HG02588 (cell line): ENCODE measurements around the gene RIN1.
A peak's percentile ranks its signal among the peaks of the same experiment; 100 is the strongest.
"Not testable (repeated sequence)": the region's sequence is repeated elsewhere in the genome, so short reads cannot be mapped to it uniquely, and the experiment has no call there.

Source experiments
- ATAC-seq: cut with Tn5 transposase; IDR thresholded peaks from one replicate; pipeline ENCODE4 v1.9.1; 2021; ENCODE audit warnings: mild to moderate bottlenecking, moderate library complexity; ENCODE audit not compliant: unreplicated experiment

Gene RIN1

DNA sequence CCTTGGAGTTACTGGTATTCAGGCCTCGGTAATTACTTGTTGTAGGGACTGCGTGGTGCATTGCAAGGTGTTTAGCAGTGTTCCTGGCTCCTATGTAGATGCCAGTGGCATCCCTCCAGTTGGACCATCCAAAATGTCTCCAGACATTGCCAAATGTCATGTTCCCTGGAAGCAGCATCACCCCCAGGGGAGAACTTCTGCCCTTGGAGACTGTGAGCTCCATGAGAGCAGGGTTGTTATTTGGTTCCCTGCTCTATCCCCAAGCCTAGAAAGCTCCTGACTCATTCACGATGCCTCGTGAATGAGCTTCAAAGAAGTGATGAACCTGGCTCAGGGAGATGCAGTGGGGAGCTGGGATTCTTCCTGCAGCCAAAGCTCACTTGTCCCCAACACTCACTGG, 14.6 kb downstream of the RIN1 start:
- no peak for ATAC-seq

GRCh38 chr11:66320748-66321147, 15.5 kb downstream of the RIN1 start:
- ATAC-seq = not testable (repeated sequence)

GRCh38 chr11:66320289-66320688, 15.9 kb downstream of the RIN1 start:
- ATAC-seq = not testable (repeated sequence)

- no peak for ATAC-seq
Measured at GRCh38 chr11:66318600-66318970, 17.6 kb downstream of the RIN1 start.

DNA sequence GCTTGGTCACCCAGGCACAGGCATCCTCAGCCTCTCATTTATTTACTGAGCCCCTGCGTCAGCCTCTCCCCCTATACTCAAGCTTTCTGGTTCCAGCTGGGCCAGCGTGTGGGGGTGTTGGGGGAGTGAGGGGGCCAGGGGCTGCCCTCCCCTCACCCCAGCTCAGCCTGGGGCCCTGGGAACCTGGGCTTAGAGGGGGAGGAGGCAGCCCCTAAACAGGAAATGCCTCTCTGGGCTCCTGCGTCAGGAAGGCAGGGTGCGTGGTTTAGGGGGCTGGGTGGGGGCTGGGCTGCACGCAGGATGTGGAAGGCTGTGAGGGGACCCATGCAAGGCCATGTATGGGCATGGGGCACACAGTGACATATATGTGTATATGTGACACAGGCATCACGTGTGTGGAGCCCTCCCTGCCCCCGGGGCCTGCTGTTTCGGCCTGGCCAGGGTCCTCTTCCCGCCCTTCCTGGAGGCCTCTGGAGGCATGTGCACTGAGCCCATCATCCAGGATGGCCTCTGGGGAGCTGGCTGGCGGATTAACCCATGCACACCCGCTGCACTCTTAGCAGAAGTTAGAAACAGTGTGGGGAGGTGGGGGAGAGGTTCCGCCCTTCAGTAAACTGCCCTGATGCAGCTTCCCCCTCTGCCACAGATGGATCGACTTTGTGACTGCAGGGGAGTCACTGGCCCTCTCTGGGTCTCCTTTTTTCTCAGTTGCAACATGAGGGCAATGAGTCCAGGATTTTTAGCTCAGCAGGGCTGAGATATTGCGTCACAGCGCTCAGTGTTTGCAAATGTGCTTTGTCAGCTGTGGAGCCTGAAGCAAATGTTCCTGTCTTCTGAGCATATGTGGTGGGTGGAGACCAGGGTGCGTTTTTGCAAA, 18.3 kb downstream of the RIN1 start:
- ATAC-seq = no peak

GRCh38 chr11:66317322-66317722, 18.9 kb downstream of the RIN1 start:
- no peak for ATAC-seq

DNA sequence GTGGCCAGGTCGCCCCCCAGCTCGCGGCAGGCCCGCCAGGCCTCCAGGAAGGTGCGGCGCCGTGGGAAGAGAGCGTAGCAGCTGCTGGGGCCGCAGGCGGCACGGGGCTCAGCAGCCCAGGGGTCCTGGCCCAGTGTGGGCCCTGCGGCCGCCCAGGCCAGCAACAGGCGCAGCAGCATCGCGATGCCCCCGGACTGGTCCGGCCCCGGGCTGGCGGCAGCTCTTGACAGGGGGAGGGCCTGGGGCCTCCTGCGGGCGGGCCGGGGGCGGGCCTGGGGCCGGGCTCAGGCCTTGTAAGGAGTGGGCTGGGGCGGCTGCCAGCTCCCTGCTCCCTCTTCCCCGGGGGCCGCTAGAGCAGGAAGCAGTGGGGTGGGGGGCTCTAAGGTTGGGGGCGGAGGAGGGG, 19.4 kb downstream of the RIN1 start, which contains the start of gene CD248:
TSS of gene CD248 (minus strand) at position 196 of the 403 bp plus-strand sequence. CDS start at position 179, 17 bp downstream.
- no peak for ATAC-seq

GRCh38 chr11:66315921-66316811, 20.1 kb downstream of the RIN1 start:
- ATAC-seq = no peak

- ATAC-seq = no peak
Measured at GRCh38 chr11:66315498-66315885, 20.7 kb downstream of the RIN1 start.

DNA sequence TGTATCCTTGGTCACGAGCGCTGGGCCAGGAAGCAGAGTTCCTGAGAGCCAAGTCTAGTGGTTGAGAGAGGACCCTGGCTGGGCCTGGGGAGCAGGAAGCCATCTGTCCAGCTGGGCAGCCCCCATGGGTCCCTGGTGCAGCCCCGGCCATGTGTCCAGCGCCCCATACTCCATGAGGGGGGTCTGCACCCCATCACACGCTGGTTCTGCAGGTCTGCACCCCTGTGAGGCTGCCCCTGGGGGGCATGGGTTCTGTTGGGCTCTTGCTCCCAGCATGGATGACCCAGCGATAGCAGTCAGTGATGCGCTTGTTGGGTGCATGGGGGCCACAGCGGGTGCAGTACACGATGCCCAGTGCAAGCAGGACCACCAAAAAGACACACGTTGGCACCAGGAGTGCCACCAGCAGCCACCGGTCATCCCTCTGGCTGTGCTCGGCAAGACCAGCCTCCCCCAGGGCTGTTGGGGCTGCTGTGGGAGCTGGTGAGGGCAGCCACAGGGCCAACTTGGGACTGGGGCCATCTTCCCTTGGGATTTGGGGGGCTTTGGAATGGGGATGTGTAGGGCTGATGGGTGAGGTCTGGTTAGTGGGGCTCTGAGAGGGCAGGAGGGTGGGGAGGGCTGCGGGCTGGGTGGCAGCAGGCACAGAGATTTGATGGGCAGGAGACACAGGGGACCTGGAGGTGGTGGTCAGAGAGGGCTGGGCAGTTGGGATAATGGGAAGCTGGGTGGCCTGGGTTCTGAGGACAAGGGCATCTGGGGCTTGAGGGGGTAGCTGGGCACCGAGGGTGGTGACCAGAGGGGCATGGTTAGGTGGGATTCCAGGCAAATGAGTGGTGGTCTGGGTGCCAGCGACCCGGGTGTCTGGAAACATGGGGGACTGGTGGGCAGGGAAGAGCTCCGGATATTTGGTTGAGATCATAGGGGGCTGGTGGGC, 21.4 kb downstream of the RIN1 start:
- ATAC-seq = no peak

DNA sequence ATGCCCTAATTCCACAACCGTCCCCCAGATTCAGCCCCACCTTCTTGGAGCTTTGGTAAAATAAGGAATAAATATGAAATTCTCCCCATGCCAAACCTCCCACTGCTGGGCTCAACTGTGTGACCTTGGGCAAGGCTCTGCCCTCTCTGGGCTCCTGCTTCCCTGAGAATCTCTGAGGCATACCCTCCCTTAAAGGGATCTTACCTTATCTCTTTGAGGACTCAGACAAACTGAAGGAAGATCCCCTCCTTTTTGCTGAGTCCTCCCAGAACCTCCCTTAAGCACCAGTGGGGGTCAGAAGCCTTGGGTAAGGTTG, 22.1 kb downstream of the RIN1 start:
- no peak for ATAC-seq

- ATAC-seq = no peak
Measured at GRCh38 chr11:66313321-66314185, 22.7 kb downstream of the RIN1 start.

DNA sequence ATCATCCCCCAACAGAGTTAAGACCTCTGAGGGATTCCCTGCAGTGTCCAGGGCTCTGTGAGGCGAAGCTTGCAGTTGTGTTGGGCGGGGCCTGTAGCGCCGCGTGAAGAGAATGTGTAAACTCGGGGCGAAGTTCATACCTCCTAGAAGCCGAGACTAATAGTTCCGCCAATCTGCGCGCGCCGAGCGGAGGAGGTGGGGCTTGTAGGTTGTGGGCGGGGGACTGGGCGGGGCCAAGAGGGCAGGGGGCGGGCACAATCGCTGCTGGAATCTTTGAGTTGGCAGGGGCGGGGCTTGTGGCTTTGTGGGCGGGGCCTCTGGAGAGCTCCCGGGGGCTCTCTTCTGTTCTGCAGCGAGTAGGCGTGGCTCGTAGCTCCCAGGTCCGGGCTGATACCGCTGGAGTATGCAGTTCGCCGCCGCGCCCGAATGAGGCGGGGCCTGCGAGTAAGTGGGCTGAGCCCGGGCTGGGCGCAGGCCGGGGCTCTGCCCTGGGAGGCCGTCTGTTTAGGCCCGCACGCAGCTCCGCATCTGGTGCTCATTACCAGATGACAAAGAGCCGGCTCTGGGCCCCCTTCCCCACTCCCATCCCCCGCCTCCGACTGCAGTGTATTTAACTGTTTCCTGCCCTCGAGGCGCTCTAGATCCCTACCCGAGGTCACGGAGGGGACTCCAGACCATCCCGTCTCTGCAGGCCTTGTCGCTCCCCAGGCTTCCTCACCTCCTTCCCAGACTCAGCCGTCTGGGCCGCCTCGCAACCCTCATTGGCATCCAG, 23.5 kb downstream of the RIN1 start:
- ATAC-seq = peak; percentile 58

DNA sequence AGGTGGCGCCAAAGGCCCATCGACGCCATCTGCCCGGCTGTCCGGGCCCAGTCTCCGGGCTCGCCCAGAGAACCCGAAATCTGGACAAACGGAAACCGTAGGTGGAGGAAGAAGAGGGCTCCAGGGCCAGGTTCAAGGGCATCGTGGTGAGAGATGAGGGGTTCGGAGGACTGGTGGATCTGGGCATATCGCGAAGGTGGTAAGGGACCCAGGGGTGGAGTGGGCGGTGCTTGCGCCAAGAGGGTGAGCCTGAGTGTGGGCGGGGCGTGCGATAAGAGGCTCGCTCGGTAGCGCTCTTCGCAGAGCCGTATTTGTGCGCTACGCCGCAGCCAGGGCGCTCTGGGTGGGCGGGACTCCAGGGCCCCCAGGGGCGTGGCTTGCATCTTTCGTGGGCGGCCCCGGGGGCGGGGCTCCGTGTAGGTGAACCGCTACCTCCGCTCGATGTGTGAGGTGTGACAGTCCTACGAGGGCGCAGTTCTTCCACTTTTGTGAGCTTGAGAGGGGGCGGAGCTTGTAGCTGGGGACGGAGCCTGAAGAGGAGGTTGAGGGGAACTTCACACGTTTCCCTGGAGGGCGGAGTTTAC, 24.2 kb downstream of the RIN1 start:
- ATAC-seq = peak; percentile 58

GRCh38 chr11:66311470-66311964, 24.7 kb downstream of the RIN1 start:
- no peak for ATAC-seq

GRCh38 chr11:66310803-66311440, 25.3 kb downstream of the RIN1 start:
- not testable (repeated sequence) for ATAC-seq

- no peak for ATAC-seq
Measured at GRCh38 chr11:66310324-66310723, 25.9 kb downstream of the RIN1 start.

DNA sequence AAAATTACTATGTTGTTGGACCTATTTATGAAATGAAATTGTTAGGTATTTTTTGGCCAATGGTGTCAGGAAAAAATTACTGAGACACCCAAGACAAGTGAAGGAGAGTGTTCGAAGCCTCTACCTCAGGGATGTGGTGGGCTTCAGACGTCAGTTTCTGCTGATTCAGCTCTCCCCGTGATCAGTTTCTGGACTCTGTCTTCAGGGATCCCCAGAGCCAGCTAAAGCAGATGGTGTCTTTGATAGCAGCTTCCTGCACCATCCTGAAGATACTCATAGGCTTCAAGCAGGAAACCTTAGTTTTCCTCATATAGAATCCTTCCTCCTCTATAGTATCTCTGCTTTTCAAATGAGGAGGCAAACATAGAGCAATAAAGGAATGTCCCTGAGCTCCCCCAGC, 26.8 kb downstream of the RIN1 start:
- ATAC-seq = no peak
